ENCODE data around the gene M1AP. TPM values are rescaled to one million over a fixed set of nuclear protein-coding genes. Genes with fewer than 3 reads are reported as not detected.

M1AP gene
- polyA plus RNA-seq, 3 donors, result 1.00 to 4.6 (median 1.8) TPM

DNA sequence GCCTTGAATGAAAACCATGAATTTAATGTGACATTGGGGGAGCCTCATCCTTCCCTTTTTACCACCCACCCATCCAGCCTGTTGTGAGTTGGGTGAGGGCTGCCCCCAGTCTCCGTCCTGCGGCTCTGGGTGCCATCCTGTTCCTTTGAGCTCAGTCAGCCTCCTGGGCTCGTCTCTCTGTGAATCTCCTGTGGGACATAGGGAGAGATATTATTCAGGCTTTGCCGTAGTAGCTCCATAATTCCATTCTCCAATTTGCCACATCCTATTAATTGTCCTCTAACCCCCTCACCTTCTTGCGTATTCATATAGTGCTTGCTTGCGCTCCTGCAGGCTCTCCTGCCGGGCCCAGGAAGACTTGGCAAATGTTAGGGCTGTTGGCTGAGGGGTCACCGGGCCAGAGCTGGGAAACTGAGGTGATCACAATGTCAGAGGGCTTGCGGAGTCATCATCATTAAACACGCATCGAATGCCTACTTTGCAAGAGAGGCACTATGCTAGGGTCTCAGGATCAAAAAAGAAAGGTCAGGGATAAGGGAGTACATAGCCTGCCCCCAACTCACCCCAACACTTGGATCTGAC, 121.4 kb downstream of the M1AP start:
- Histone ChIP-seq H3K27ac (ENCODE audit: low read depth in 1 of 2, low read length in 2 of 2) (peak overlapping the region; percentile 34 to 59), H3K79me2 (ENCODE audit: insufficient read depth, low read length) (peaks cover 29% of the 10 kb centered on the region), H3K9me3 (replicated peaks in 1 of 2; ENCODE audit: control insufficient read depth in 1 of 2, insufficient read depth in 1 of 2, low read length in 2 of 2) (no peaks in the 10 kb centered on the region), H3K36me3 (replicated peaks in 1 of 2; ENCODE audit: control insufficient read depth in 1 of 2, insufficient read depth in 2 of 2, low read length in 2 of 2) (peaks cover 17 to 25% of the 10 kb centered on the region in 2 donors), H2AFZ (ENCODE audit: insufficient read depth, low read depth, low read length, poor library complexity, severe bottlenecking) (no peak overlapping the region), H3K4me1 (ENCODE audit: control insufficient read depth in 1 of 2, insufficient read depth in 2 of 2, low read length in 2 of 2) (peaks cover 28 to 45% of the 10 kb centered on the region in 2 donors), H4K20me1 (ENCODE audit: insufficient read depth, low read length) (peaks cover 26% of the 10 kb centered on the region), H3K9ac (ENCODE audit: insufficient read depth, low read length, poor library complexity, severe bottlenecking) (no peak overlapping the region), H3K27me3 (ENCODE audit: control insufficient read depth in 2 of 2, insufficient read depth in 2 of 2, low read length in 2 of 2) (no peaks in the 10 kb centered on the region), H3K4me2 (replicated peaks; ENCODE audit: extremely low read depth, low read length, poor library complexity, severe bottlenecking) (no peak overlapping the region), H3K4me3 (replicated peaks in 1 of 3; ENCODE audit: low read depth in 2 of 3, low read length in 3 of 3) (no peak overlapping the region)
- peaks cover 6 to 12% (median 11%) of the 10 kb centered on the region in 3 donors for H3K27me3 Mint-ChIP-seq (ENCODE audit: low read depth in 3 of 3)
- TF ChIP-seq, protein P1, sequence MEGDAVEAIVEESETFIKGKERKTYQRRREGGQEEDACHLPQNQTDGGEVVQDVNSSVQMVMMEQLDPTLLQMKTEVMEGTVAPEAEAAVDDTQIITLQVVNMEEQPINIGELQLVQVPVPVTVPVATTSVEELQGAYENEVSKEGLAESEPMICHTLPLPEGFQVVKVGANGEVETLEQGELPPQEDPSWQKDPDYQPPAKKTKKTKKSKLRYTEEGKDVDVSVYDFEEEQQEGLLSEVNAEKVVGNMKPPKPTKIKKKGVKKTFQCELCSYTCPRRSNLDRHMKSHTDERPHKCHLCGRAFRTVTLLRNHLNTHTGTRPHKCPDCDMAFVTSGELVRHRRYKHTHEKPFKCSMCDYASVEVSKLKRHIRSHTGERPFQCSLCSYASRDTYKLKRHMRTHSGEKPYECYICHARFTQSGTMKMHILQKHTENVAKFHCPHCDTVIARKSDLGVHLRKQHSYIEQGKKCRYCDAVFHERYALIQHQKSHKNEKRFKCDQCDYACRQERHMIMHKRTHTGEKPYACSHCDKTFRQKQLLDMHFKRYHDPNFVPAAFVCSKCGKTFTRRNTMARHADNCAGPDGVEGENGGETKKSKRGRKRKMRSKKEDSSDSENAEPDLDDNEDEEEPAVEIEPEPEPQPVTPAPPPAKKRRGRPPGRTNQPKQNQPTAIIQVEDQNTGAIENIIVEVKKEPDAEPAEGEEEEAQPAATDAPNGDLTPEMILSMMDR (IDR thresholded peaks at IDR 0.05), result no peak
- intact Hi-C loops (cut with micrococcal nuclease), result loop anchor here (5.0 kb wide), 2 partner anchors 44 to 69 kb away; partner anchors contain the start of genes INO80B (in 2 of the 2), WBP1 (in 2 of the 2), CCDC142 (in 1 of the 2) and TTC31 (in 1 of the 2)
- no peak for DNase-seq
- H3K27ac Mint-ChIP-seq, result peak overlapping the region; percentile 76 to 91 (median 84)
- peaks cover 24 to 37% of the 10 kb centered on the region in 2 donors for H3K36me3 Mint-ChIP-seq
- H3K4me3 Mint-ChIP-seq, result peak overlapping the region in 1 of 2 donors; percentile 52
- 98% methylated on average over 5 of the region's 11 CpGs for WGBS (ENCODE audit: insufficient coverage)
- peaks cover 38% of the 10 kb centered on the region for H3K4me1 Mint-ChIP-seq
- peaks cover 0 to 8% (median 0%) of the 10 kb centered on the region in 7 donors for H3K9me3 Mint-ChIP-seq

GRCh38 chr2:74525717-74526648, 122.1 kb downstream of the M1AP start, which contains the start of gene DQX1:
Gene DQX1 (minus strand): TSS chr2:74526231. CDS start chr2:74525729, 502 bp downstream.
- Histone ChIP-seq H4K20me1 (ENCODE audit: insufficient read depth, low read length) (peaks cover 26% of the 10 kb centered on the region), H3K9me3 (replicated peaks in 1 of 2; ENCODE audit: control insufficient read depth in 1 of 2, insufficient read depth in 1 of 2, low read length in 2 of 2) (no peaks in the 10 kb centered on the region), H3K36me3 (replicated peaks in 1 of 2; ENCODE audit: control insufficient read depth in 1 of 2, insufficient read depth in 2 of 2, low read length in 2 of 2) (peaks cover 17 to 25% of the 10 kb centered on the region in 2 donors), H3K79me2 (ENCODE audit: insufficient read depth, low read length) (peaks cover 29% of the 10 kb centered on the region), H3K4me3 (replicated peaks in 1 of 3; ENCODE audit: low read depth in 2 of 3, low read length in 3 of 3) (no peak within 1 kb of the TSS), H3K4me1 (ENCODE audit: control insufficient read depth in 1 of 2, insufficient read depth in 2 of 2, low read length in 2 of 2) (peaks cover 22 to 37% of the 10 kb centered on the region in 2 donors), H3K27ac (ENCODE audit: low read depth in 1 of 2, low read length in 2 of 2) (peak within 1 kb of the TSS; percentile 34 to 59), H3K9ac (ENCODE audit: insufficient read depth, low read length, poor library complexity, severe bottlenecking) (no peak within 1 kb of the TSS), H3K27me3 (ENCODE audit: control insufficient read depth in 2 of 2, insufficient read depth in 2 of 2, low read length in 2 of 2) (peaks cover 0 to 2% of the 10 kb centered on the region in 2 donors), H3K4me2 (replicated peaks; ENCODE audit: extremely low read depth, low read length, poor library complexity, severe bottlenecking) (no peak within 1 kb of the TSS), H2AFZ (ENCODE audit: insufficient read depth, low read depth, low read length, poor library complexity, severe bottlenecking) (no peak within 1 kb of the TSS)
- DNase-seq, result peak; percentile 75 to 91 (median 78)
- Mint-ChIP-seq H3K27ac (peak within 1 kb of the TSS; percentile 76 to 91 (median 84)), H3K27me3 (ENCODE audit: low read depth in 3 of 3) (peaks cover 13 to 18% (median 17%) of the 10 kb centered on the region in 3 donors), H3K4me3 (peak within 1 kb of the TSS in 1 of 2 donors; percentile 52), H3K4me1 (peaks cover 32% of the 10 kb centered on the region), H3K9me3 (peaks cover 0 to 10% (median 0%) of the 10 kb centered on the region in 7 donors), H3K36me3 (peaks cover 24 to 37% of the 10 kb centered on the region in 2 donors)
- TF ChIP-seq, protein P1 (IDR thresholded peaks at IDR 0.05), result no peak
- intact Hi-C loops (cut with micrococcal nuclease), result loop anchor here (5.0 kb wide), 2 partner anchors 44 to 69 kb away; partner anchors contain the start of genes INO80B (in 2 of the 2), WBP1 (in 2 of the 2), CCDC142 (in 1 of the 2) and TTC31 (in 1 of the 2)
- 63% methylated on average over 2 of the region's 11 CpGs for WGBS (ENCODE audit: insufficient coverage)

Data from CD14-positive monocyte (primary cell).